VCaP (cell line): ENCODE measurements around the gene MAP3K3.

ENCODE experiments used
- H3K27ac ChIP-seq: fragments of 450-650 bp; 2 replicates; pipeline ENCODE4 v1.5.1; 2017
- TF ChIP-seq, protein P1 (sequence below): fragments of 450-650 bp; conservative IDR thresholded peaks from 2 replicates; pipeline ENCODE4 v1.5.1; 2017; ENCODE audit warnings: mild to moderate bottlenecking, moderate library complexity

The MAP3K3 gene

DNA sequence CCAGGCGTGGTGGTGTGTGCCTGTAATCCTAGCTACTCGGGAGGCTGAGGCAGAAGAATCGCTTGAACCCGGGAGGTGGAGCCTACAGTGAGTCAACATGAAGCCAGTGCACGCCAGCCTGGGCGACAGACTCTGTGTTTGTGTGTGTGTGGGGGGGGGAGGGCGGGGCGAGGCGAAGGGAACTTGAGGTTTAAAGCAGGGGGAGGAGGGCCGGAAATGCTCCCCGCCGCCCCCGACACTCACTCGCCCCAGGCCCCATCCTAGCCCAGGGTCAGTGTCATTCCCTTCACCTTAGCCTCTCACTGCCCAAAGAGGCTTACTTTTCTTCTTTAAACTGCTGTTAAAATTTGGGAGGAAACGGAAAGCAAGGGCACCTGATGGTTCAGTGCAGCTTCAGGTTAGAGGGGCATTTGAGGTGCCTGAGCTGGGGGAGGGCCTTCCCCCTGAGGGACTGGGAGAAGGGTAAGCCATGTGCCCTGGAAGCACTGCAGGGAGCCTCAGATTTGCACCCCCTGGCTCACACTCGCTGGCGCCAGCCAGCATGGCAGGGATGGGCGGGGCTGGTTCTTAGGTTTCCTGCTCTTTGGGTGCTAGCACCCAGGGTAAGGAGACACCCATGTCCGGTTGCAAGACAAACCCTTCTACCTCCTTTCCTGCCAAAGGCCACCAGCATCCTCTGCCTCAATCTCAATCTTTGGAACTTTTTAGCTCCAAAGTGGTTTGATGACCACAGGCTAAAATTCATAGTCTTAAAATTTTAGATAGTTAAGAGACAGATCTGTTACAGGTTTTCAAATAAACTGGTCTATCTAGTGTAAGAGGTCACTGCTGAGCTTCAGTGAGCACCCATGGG, 79.9 kb downstream of the MAP3K3 start:
- no peak overlapping the region for H3K27ac ChIP-seq
- TF ChIP-seq, protein P1, sequence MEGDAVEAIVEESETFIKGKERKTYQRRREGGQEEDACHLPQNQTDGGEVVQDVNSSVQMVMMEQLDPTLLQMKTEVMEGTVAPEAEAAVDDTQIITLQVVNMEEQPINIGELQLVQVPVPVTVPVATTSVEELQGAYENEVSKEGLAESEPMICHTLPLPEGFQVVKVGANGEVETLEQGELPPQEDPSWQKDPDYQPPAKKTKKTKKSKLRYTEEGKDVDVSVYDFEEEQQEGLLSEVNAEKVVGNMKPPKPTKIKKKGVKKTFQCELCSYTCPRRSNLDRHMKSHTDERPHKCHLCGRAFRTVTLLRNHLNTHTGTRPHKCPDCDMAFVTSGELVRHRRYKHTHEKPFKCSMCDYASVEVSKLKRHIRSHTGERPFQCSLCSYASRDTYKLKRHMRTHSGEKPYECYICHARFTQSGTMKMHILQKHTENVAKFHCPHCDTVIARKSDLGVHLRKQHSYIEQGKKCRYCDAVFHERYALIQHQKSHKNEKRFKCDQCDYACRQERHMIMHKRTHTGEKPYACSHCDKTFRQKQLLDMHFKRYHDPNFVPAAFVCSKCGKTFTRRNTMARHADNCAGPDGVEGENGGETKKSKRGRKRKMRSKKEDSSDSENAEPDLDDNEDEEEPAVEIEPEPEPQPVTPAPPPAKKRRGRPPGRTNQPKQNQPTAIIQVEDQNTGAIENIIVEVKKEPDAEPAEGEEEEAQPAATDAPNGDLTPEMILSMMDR: no peak

DNA sequence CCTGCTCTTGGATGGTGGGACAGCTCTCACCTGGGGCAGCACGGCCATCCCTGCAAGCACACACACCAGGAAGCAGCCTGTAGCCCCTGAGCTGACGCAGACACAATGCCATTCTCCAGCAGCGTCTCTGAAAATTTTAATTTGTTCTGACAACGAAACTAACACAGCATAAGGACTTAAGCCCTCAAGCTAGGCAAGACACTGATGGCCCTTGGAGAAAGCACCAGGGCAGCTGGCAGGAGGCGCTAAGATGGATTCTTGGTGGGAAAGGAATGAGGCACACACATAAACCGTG, 80.5 kb downstream of the MAP3K3 start:
- H3K27ac ChIP-seq: no peak overlapping the region

DNA sequence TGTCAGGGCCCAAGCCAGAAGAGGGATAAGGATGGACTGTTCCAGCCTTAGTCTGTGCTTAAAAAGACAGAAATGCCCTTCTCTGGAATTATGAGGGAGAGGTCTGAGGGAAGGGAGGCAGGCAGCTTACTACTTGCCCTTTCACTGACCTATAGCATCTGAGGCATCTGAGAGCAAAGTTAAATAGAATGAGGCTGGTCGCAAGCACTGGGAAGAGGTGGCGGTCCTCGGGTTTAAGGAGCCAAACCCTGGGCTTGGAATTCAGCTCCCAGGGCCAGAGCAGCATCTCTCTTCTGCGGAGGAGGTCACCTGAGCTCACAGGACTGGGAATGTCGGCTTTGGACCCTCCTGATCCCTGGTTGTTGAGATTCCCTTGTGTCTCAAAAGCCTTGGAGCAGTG, 80.8 kb downstream of the MAP3K3 start:
- TF ChIP-seq, protein P1: no peak

More for the DNA sequence above, 80.5 kb downstream of the MAP3K3 start:
- TF ChIP-seq, protein P1: no peak

DNA sequence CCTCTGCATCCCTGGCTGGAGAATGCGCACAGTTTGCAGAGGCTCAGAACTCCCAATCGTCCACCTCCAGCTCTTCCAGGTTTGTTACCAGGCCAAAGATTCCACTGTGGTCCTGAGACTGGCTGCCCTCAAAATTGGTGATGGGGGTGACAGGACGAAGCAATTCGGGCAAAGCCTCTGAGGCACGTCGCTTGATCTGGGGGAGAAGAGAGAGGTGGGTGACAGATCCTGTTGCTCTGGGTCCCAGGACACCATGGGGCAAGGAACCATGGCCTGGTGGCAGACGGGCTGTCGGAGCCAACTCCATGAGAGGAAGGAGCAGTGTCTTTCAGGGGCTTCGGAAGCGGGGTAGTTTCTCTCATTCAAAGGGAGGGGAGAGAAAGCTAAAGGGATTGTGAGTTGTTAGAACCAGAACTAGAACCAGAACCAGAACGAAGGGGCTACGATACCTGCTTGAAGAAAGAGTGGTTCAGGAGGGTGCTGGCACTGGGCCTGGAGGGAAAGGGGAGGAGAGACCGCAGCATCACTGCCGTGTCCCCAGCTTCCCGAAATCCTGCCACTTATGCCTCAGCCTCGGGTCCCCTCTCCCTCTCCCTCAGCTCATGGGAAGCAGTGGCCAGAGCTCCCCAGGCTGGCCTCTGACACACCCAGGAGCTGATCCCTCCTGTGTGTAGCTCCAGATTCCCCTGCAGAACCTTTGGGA, 81.5 kb downstream of the MAP3K3 start:
- H3K27ac ChIP-seq: no peak overlapping the region
- TF ChIP-seq, protein P1: no peak

More for the DNA sequence above, 80.8 kb downstream of the MAP3K3 start:
- no peak overlapping the region for H3K27ac ChIP-seq

DNA sequence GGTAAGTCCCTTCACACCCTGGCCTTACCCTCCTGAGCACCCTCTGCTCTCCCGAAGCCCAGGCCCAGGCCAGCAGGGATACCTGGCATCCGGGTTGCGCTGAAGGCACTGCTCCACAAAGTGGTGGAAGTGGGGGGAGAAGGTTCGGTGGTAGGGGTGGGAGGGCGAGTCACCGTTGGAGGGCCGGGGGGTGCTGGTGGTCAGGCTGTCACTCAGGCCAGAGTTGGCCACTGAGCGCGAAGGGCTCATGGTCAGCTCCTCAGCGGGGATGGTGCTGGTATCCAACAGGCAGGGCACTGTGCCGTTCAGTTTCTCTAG, 82.0 kb downstream of the MAP3K3 start:
- TF ChIP-seq, protein P1: no peak
- H3K27ac ChIP-seq: no peak overlapping the region

DNA sequence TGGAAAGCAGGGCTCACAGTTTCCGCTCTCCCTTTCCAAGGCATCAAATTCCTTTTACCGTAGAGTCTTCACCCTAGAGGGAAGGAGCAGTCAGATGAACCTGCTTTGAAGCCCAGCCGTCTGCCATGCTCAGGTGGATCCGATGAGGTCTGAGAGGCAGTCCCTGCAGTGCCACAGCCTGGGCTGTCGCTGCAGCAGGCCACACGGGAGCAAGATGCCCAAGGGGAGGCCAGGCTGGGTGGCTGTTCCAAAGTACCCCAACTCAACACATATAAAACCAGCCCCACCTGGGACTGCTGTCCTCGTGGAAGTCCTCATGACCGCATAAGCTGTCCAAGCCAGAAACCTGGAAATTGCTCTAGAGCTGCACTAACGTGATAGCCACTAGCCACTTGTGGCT, 82.6 kb downstream of the MAP3K3 start:
- TF ChIP-seq, protein P1: no peak

DNA sequence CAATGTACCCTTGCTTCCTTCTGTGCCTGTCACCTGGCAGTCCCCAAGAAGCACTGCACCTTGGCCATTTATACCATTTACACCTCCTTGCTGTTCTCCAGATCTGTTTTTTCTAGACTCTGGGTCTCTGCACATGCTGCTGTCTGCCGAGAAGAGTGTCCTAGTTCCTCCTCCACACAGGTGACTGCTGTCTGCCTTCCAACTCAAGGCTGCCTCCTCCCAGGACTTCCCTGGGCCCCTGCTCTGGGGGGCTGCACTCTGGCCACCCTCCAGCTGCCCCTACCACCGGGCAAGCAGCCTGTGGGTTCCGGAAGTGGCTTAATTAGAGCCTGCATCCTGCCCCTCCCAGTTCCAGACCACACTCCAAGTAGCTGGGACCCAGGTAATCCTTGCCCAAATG, 83.4 kb downstream of the MAP3K3 start:
- no peak overlapping the region for H3K27ac ChIP-seq
- TF ChIP-seq, protein P1: no peak

More for the DNA sequence above, 82.6 kb downstream of the MAP3K3 start:
- no peak overlapping the region for H3K27ac ChIP-seq
